HFF-Myc (cell line): Measurements from ENCODE around the gene GFRA1.

Source experiments
- DNase-seq: peaks from one replicate; pipeline ENCODE4 v3.0.0-alpha.2; 2011; ENCODE audit warnings: low read depth; ENCODE audit errors: extremely low read depth
- H3K4me3 ChIP-seq: replicated peaks from 2 replicates; pipeline ENCODE4 v1.5.1; 2011; ENCODE audit warnings: low read depth, mild to moderate bottlenecking, control low read depth, low read length
- CTCF ChIP-seq: IDR thresholded peaks from 2 replicates; pipeline ENCODE4 v1.5.1; 2012; ENCODE audit warnings: mild to moderate bottlenecking, low read depth, low read length, control low read depth; ENCODE audit errors: missing control alignments

Gene GFRA1

GRCh38 chr10:116160271-116160670, 112.7 kb downstream of the GFRA1 start:
- TF ChIP-seq CTCF: no peak
- no peak for DNase-seq
- H3K4me3 ChIP-seq: no peak overlapping the region

DNA sequence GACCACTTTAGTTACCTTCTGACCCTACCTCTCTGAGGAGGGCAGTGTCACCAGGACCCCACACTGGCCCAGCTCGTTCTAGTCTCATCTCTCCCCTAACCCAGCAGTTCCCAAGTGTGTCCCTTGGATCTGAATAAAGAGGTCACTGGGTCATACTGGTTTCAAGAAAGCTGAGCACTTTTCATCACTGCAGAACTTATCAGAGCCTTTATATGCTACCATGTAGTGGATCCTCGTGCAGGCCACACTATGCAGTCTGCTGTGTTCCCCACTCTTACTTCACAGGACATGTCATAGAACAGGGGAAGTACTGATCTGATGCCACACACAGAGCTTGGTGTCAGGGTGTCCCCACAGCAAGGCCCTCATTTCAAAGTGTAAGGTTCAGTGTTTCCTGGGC, 113.8 kb downstream of the GFRA1 start:
- no peak for DNase-seq
- no peak for TF ChIP-seq CTCF
- H3K4me3 ChIP-seq: no peak overlapping the region

DNA sequence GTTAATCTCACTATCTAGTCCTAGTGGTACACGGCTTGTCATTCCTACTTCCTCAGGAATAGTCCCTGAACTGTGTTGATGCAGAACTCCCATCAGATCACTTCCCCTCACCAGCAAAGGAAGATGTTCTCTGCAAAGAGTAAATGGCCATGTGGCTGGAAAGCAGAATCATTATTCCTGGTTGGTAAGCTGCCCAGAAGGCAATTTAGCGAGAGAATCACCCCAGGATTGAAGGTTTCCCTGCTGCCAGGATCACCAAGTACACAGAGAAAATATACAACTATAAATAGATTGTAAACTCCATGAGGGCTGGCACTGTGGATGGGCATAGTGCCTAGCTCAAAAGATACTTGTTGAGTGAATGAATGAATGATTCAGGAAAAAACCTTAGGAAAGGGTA, 115.0 kb downstream of the GFRA1 start:
- DNase-seq: no peak
- H3K4me3 ChIP-seq: no peak overlapping the region
- TF ChIP-seq CTCF: no peak

DNA sequence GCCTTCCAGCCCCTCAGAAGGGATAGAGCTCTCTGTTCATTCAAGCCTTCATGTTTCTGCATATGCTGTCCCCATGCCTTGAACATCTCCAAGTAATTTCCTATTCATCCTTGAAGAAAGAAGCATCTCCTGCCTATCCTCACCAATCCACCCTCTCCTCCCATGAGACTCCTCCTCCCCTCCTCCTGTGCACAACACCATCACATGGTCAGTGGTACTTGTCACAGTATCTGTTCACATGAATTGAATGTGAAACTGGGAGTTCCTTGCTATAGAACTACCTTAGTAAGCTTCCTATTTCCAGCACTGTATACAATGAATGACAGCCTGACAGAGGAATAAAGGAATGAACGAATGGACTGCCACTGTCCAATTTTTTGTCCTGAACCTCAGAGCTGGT, 115.5 kb downstream of the GFRA1 start:
- no peak for DNase-seq
- H3K4me3 ChIP-seq: no peak overlapping the region
- no peak for TF ChIP-seq CTCF

- no peak overlapping the region for H3K4me3 ChIP-seq
- TF ChIP-seq CTCF: no peak
- no peak for DNase-seq
These were observed 116.2 kb downstream of the GFRA1 start for GRCh38 chr10:116156819-116157218.

GRCh38 chr10:116155191-116155590, 117.8 kb downstream of the GFRA1 start:
- no peak overlapping the region for H3K4me3 ChIP-seq
- DNase-seq: no peak
- no peak for TF ChIP-seq CTCF

GRCh38 chr10:116154651-116155050, 118.4 kb downstream of the GFRA1 start:
- no peak for DNase-seq
- H3K4me3 ChIP-seq: no peak overlapping the region
- TF ChIP-seq CTCF: no peak
